SU-DHL-6 (cell line): Measurements from ENCODE around the gene EIF4B.
"Not testable (repeated sequence)": the region's sequence is repeated elsewhere in the genome, so short reads cannot be mapped to it uniquely, and the experiment has no call there.

Experiments used
- CTCF ChIP-seq: fragments of 200-600 bp; sonication (generic); IDR thresholded peaks from one replicate; pipeline ENCODE4 v1.5.1; 2017; ENCODE audit warnings: antibody characterized with exemption, mild to moderate bottlenecking, low read length, moderate library complexity; ENCODE audit not compliant: insufficient read depth, poor library complexity, severe bottlenecking
- EZH2phosphoT487 ChIP-seq: fragments of 200-600 bp; sonication (generic), shearing (Covaris generic); conservative IDR thresholded peaks from 2 replicates; pipeline ENCODE4 v1.6.1; 2018; ENCODE audit warnings: mild to moderate bottlenecking, antibody characterized with exemption, low read length, moderate library complexity, mixed read lengths

- not testable (repeated sequence) for TF ChIP-seq CTCF, EZH2phosphoT487
Measured at GRCh38 chr12:52992240-52992639, 14.0 kb upstream of the EIF4B start.
